Measurements from ENCODE around the gene ACOT7.

The ACOT7 gene

GRCh38 chr1:6423321-6423999 lies 29.9 kb upstream of the ACOT7 start:
- Histone ChIP-seq H3K4me3 (ENCODE audit: low read length) (no peak overlapping the region), H3K4me2 (ENCODE audit: low read length) (peak overlapping the region; percentile 1; the same call in 1 of the 2 replicates), H3K27ac (ENCODE audit: low read depth, low read length) (no peak overlapping the region)

DNA sequence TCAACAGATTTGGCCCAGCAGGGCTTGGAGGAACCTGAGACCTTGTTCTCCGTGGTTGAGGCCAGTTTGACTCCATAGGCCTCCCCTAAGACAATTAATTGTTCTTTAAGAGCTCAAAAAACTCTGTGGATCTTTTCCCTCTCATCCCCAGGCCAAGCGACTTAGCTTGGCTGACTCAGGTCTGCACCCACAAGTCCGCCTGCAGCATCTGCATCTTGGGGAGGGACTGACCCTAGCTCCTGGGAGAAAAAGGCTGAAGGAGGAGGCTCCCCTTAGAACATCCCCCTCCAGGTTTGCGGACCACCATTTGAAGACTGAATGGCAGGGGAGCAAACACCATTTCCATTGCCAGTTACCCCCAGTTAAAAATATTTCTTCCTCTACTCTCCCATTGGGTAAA lies 27.7 kb upstream of the ACOT7 start:
- peaks cover 57% of the 10 kb centered on the region for H3K27me3 ChIP-seq (ENCODE audit: control insufficient read depth, low read length)
- no peaks in the 10 kb centered on the region for H3K9me2 ChIP-seq (replicated peaks; ENCODE audit: control insufficient read depth, low read length)
- H3K4me2 ChIP-seq (ENCODE audit: low read length), result no peak overlapping the region

More at GRCh38 chr1:6423321-6423999, 29.9 kb upstream of the ACOT7 start:
- Histone ChIP-seq H3K27me3 (ENCODE audit: control insufficient read depth, low read length) (peaks cover 66% of the 10 kb centered on the region), H3K36me3 (ENCODE audit: control insufficient read depth, low read length) (no peaks in the 10 kb centered on the region), H3K4me1 (ENCODE audit: control insufficient read depth, low read length) (no peaks in the 10 kb centered on the region), H3K9me3 (ENCODE audit: control insufficient read depth, insufficient read depth, low read length) (no peaks in the 10 kb centered on the region), H4K20me1 (ENCODE audit: control insufficient read depth, insufficient read depth, low read depth, low read length) (no peaks in the 10 kb centered on the region), H3F3A (ENCODE audit: control insufficient read depth, insufficient read depth) (no peaks in the 10 kb centered on the region), H3K9me2 (replicated peaks; ENCODE audit: control insufficient read depth, low read length) (no peaks in the 10 kb centered on the region), H3K79me2 (ENCODE audit: control insufficient read depth, low read length) (no peaks in the 10 kb centered on the region)
- TF ChIP-seq CTCF (IDR thresholded peaks at IDR 0.05; ENCODE audit: low read depth, low read length, poor library complexity, severe bottlenecking), result peak; percentile 96
- TF ChIP-seq EZH2phosphoT487 (IDR thresholded peaks at IDR 0.05; ENCODE audit: borderline replicate concordance, low read length), result no peak

GRCh38 chr1:6420454-6421042 lies 27.0 kb upstream of the ACOT7 start:
- Histone ChIP-seq H3K27ac (ENCODE audit: low read depth, low read length) (no peak overlapping the region), H3K4me3 (ENCODE audit: low read length) (no peak overlapping the region), H3F3A (ENCODE audit: control insufficient read depth, insufficient read depth) (no peaks in the 10 kb centered on the region), H4K20me1 (ENCODE audit: control insufficient read depth, insufficient read depth, low read depth, low read length) (no peaks in the 10 kb centered on the region), H3K79me2 (ENCODE audit: control insufficient read depth, low read length) (no peaks in the 10 kb centered on the region), H3K9me3 (ENCODE audit: control insufficient read depth, insufficient read depth, low read length) (no peaks in the 10 kb centered on the region), H3K27me3 (ENCODE audit: control insufficient read depth, low read length) (peaks cover 50% of the 10 kb centered on the region), H3K4me1 (ENCODE audit: control insufficient read depth, low read length) (no peaks in the 10 kb centered on the region), H3K4me2 (ENCODE audit: low read length) (no peak overlapping the region), H3K36me3 (ENCODE audit: control insufficient read depth, low read length) (no peaks in the 10 kb centered on the region), H3K9me2 (replicated peaks; ENCODE audit: control insufficient read depth, low read length) (no peaks in the 10 kb centered on the region)
- TF ChIP-seq CTCF (IDR thresholded peaks at IDR 0.05; ENCODE audit: low read depth, low read length, poor library complexity, severe bottlenecking) (no peak), EZH2phosphoT487 (IDR thresholded peaks at IDR 0.05; ENCODE audit: borderline replicate concordance, low read length) (no peak)

More for the DNA sequence above, 27.7 kb upstream of the ACOT7 start:
- Histone ChIP-seq H3F3A (ENCODE audit: control insufficient read depth, insufficient read depth) (no peaks in the 10 kb centered on the region), H3K9me3 (ENCODE audit: control insufficient read depth, insufficient read depth, low read length) (no peaks in the 10 kb centered on the region), H4K20me1 (ENCODE audit: control insufficient read depth, insufficient read depth, low read depth, low read length) (no peaks in the 10 kb centered on the region), H3K79me2 (ENCODE audit: control insufficient read depth, low read length) (no peaks in the 10 kb centered on the region), H3K27ac (ENCODE audit: low read depth, low read length) (no peak overlapping the region), H3K4me3 (ENCODE audit: low read length) (no peak overlapping the region), H3K36me3 (ENCODE audit: control insufficient read depth, low read length) (no peaks in the 10 kb centered on the region), H3K4me1 (ENCODE audit: control insufficient read depth, low read length) (no peaks in the 10 kb centered on the region)
- no peak for TF ChIP-seq CTCF (IDR thresholded peaks at IDR 0.05; ENCODE audit: low read depth, low read length, poor library complexity, severe bottlenecking)
- no peak for TF ChIP-seq EZH2phosphoT487 (IDR thresholded peaks at IDR 0.05; ENCODE audit: borderline replicate concordance, low read length)
